T-helper 17 cell (primary cell): ENCODE results near the gene MYO6. TPM values are rescaled to one million over a fixed set of nuclear protein-coding genes. Genes with fewer than 3 reads are reported as not detected.

Experiments used
- ATAC-seq: fragments of 150-1000 bp; cut with Tn5 transposase; 2 replicates; pipeline ENCODE4 v1.10.0; 2021; ENCODE audit warnings: mild to moderate bottlenecking, moderate library complexity
- DNase-seq, 3 donors: peaks; one replicate each; pipeline versions ENCODE4 v3.0.0 to v3.0.0-alpha.2; 2020 to 2021
- H3K9me3 ChIP-seq: one replicate; pipeline ENCODE4 v1.7.0; 2013; ENCODE audit warnings: low read length, mild to moderate bottlenecking; ENCODE audit not compliant: control insufficient read depth, poor library complexity, severe bottlenecking
- H3K27ac Mint-ChIP-seq: one replicate; pipeline ENCODE4 v1.8.0; 2022; ENCODE audit warnings: mild to moderate bottlenecking, moderate library complexity, mixed read lengths
- H3K27me3 Mint-ChIP-seq: one replicate; pipeline ENCODE4 v1.8.0; 2022; ENCODE audit warnings: mixed read lengths
- H3K36me3 Mint-ChIP-seq: one replicate; pipeline ENCODE4 v1.8.0; 2022; ENCODE audit warnings: low read depth, mixed read lengths
- H3K4me1 Mint-ChIP-seq: one replicate; pipeline ENCODE4 v1.8.0; 2022; ENCODE audit warnings: mild to moderate bottlenecking, mixed read lengths
- H3K4me3 Mint-ChIP-seq: one replicate; pipeline ENCODE4 v1.8.0; 2022; ENCODE audit warnings: mild to moderate bottlenecking, moderate library complexity, mixed read lengths
- total RNA-seq, 4 donors: library from RNA in 2 of 4; stranded (reverse) in 2 of 4; gene quantifications; one replicate each; pipeline ENCODE4 v1.2.3 and lab custom pipeline; 2022 to 2026

MYO6 gene
- total RNA-seq, 2 donors from 2014 or later = 2.5 to 5.5 TPM

- no peak for ATAC-seq
- no peaks in the 10 kb centered on the region for H3K9me3 ChIP-seq
- no peaks in the 10 kb centered on the region for H3K27me3 Mint-ChIP-seq
- H3K4me1 Mint-ChIP-seq = no peaks in the 10 kb centered on the region
- no peak for DNase-seq
- no peak overlapping the region for H3K4me3 Mint-ChIP-seq
- H3K36me3 Mint-ChIP-seq = peaks cover 2% of the 10 kb centered on the region
- no peak overlapping the region for H3K27ac Mint-ChIP-seq
These were observed 66.7 kb downstream of the MYO6 start for GRCh38 chr6:75815756-75816155.

- H3K27ac Mint-ChIP-seq = no peak overlapping the region
- H3K9me3 ChIP-seq = no peaks in the 10 kb centered on the region
- H3K36me3 Mint-ChIP-seq = no peaks in the 10 kb centered on the region
- ATAC-seq (no peak), DNase-seq (no peak)
- no peaks in the 10 kb centered on the region for H3K4me1 Mint-ChIP-seq
- H3K27me3 Mint-ChIP-seq = no peaks in the 10 kb centered on the region
- no peak overlapping the region for H3K4me3 Mint-ChIP-seq
These were observed 69.2 kb downstream of the MYO6 start for GRCh38 chr6:75818098-75818855.

GRCh38 chr6:75819776-75820487 is 70.9 kb downstream of the MYO6 start:
- DNase-seq (no peak), ATAC-seq (no peak)
- Mint-ChIP-seq H3K36me3 (no peaks in the 10 kb centered on the region), H3K4me3 (no peak overlapping the region), H3K27ac (no peak overlapping the region), H3K4me1 (no peaks in the 10 kb centered on the region), H3K27me3 (no peaks in the 10 kb centered on the region)
- H3K9me3 ChIP-seq = no peaks in the 10 kb centered on the region

GRCh38 chr6:75824160-75824559 is 75.1 kb downstream of the MYO6 start:
- DNase-seq = no peak
- H3K9me3 ChIP-seq = no peaks in the 10 kb centered on the region
- H3K27ac Mint-ChIP-seq = no peak overlapping the region
- no peaks in the 10 kb centered on the region for H3K36me3 Mint-ChIP-seq
- H3K4me3 Mint-ChIP-seq = no peak overlapping the region
- H3K27me3 Mint-ChIP-seq = no peaks in the 10 kb centered on the region
- ATAC-seq = no peak
- no peaks in the 10 kb centered on the region for H3K4me1 Mint-ChIP-seq

- H3K27me3 Mint-ChIP-seq = no peaks in the 10 kb centered on the region
- peaks cover 2% of the 10 kb centered on the region for H3K4me1 Mint-ChIP-seq
- H3K27ac Mint-ChIP-seq = no peak overlapping the region
- H3K9me3 ChIP-seq = no peaks in the 10 kb centered on the region
- no peaks in the 10 kb centered on the region for H3K36me3 Mint-ChIP-seq
- DNase-seq (no peak), ATAC-seq (no peak)
- H3K4me3 Mint-ChIP-seq = no peak overlapping the region
These were observed 78.1 kb downstream of the MYO6 start for GRCh38 chr6:75827163-75827562.

- H3K9me3 ChIP-seq = no peaks in the 10 kb centered on the region
- no peak for DNase-seq
- no peak for ATAC-seq
- no peaks in the 10 kb centered on the region for H3K27me3 Mint-ChIP-seq
- H3K4me1 Mint-ChIP-seq = peaks cover 2% of the 10 kb centered on the region
- H3K27ac Mint-ChIP-seq = no peak overlapping the region
- no peak overlapping the region for H3K4me3 Mint-ChIP-seq
- H3K36me3 Mint-ChIP-seq = peaks cover 5% of the 10 kb centered on the region
These were observed 82.2 kb downstream of the MYO6 start for GRCh38 chr6:75830959-75831885.

GRCh38 chr6:75834447-75834846 is 85.4 kb downstream of the MYO6 start:
- Mint-ChIP-seq H3K36me3 (peaks cover 5% of the 10 kb centered on the region), H3K4me3 (no peak overlapping the region), H3K27me3 (no peaks in the 10 kb centered on the region), H3K4me1 (peaks cover 2% of the 10 kb centered on the region), H3K27ac (no peak overlapping the region)
- ATAC-seq (no peak), DNase-seq (no peak)
- H3K9me3 ChIP-seq = no peaks in the 10 kb centered on the region

- Mint-ChIP-seq H3K4me3 (no peak overlapping the region), H3K27ac (no peak overlapping the region), H3K27me3 (no peaks in the 10 kb centered on the region), H3K4me1 (no peaks in the 10 kb centered on the region), H3K36me3 (no peaks in the 10 kb centered on the region)
- no peak for ATAC-seq
- H3K9me3 ChIP-seq = no peaks in the 10 kb centered on the region
- DNase-seq = no peak
These were observed 93.2 kb downstream of the MYO6 start for GRCh38 chr6:75842191-75842590.

GRCh38 chr6:75842732-75843131 is 93.7 kb downstream of the MYO6 start:
- no peak overlapping the region for H3K27ac Mint-ChIP-seq
- H3K27me3 Mint-ChIP-seq = no peaks in the 10 kb centered on the region
- H3K4me1 Mint-ChIP-seq = no peaks in the 10 kb centered on the region
- DNase-seq (no peak), ATAC-seq (no peak)
- no peaks in the 10 kb centered on the region for H3K9me3 ChIP-seq
- no peak overlapping the region for H3K4me3 Mint-ChIP-seq
- no peaks in the 10 kb centered on the region for H3K36me3 Mint-ChIP-seq

GRCh38 chr6:75843396-75843795 is 94.4 kb downstream of the MYO6 start:
- Mint-ChIP-seq H3K36me3 (no peaks in the 10 kb centered on the region), H3K27ac (no peak overlapping the region), H3K4me3 (no peak overlapping the region), H3K4me1 (no peaks in the 10 kb centered on the region), H3K27me3 (no peaks in the 10 kb centered on the region)
- ATAC-seq (no peak), DNase-seq (no peak)
- no peaks in the 10 kb centered on the region for H3K9me3 ChIP-seq

- H3K27ac Mint-ChIP-seq = no peak overlapping the region
- H3K27me3 Mint-ChIP-seq = no peaks in the 10 kb centered on the region
- no peak overlapping the region for H3K4me3 Mint-ChIP-seq
- no peaks in the 10 kb centered on the region for H3K36me3 Mint-ChIP-seq
- DNase-seq (no peak), ATAC-seq (no peak)
- H3K9me3 ChIP-seq = no peaks in the 10 kb centered on the region
- no peaks in the 10 kb centered on the region for H3K4me1 Mint-ChIP-seq
These were observed 99.2 kb downstream of the MYO6 start for GRCh38 chr6:75848274-75848673.

- DNase-seq (no peak), ATAC-seq (no peak)
- Mint-ChIP-seq H3K36me3 (no peaks in the 10 kb centered on the region), H3K4me1 (no peaks in the 10 kb centered on the region), H3K27ac (no peak overlapping the region), H3K4me3 (no peak overlapping the region), H3K27me3 (no peaks in the 10 kb centered on the region)
- H3K9me3 ChIP-seq = no peaks in the 10 kb centered on the region
These were observed 100.4 kb downstream of the MYO6 start for GRCh38 chr6:75849329-75850025.
